GM19238 (cell line): ENCODE results near the gene OTOL1.
"Not testable (repeated sequence)": the region's sequence is repeated elsewhere in the genome, so short reads cannot be mapped to it uniquely, and the experiment has no call there.

Source experiments
- DNase-seq: peaks from one replicate; pipeline ENCODE4 v3.0.0; 2011; ENCODE audit warnings: low spot score; ENCODE audit not compliant: insufficient read length

The OTOL1 gene

DNA sequence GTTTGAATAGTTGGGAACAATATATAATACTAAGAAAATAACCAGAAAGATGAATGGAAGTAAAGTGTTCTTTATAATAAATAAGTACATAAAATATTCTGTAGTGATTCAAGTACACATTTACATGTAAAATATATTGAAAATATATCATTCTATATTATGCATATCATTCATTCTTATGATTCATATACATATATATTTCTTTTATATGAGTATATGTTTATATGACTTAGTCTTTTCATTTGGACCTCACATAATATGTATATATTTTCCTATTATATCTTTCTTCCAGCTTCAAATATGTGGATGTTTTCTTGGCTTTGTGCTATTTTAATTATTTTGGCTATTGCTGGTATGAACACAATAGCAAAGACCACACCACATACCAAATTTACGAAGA, at the start of gene OTOL1:
Gene OTOL1, plus strand, starts transcription at position 301 of the 400 bp plus-strand sequence. Its CDS starts 0 bp downstream, at position 301.
- DNase-seq = no peak

DNA sequence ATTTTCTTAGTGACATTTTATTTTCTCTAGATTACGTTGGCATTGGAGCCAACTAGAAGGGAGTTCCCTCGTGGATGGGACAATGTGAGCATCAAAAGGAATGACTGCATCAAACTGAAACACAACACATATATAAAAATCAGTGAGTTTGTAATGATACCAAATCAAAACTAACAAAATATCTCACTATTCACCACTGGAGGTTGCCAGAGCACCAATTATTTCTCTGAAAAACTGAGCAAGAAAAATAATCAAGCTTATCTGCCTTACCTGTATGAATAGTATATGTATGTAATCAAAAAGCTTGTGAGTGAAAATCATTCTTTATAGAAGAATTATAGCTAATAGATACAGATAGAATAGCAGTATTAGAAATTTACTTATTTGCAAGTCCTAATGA, 46.8 kb upstream of the OTOL1 start:
- no peak for DNase-seq

GRCh38 chr3:161452179-161452578, 44.4 kb upstream of the OTOL1 start:
- no peak for DNase-seq

GRCh38 chr3:161454615-161455014, 42.0 kb upstream of the OTOL1 start:
- DNase-seq = no peak

GRCh38 chr3:161455962-161456361, 40.6 kb upstream of the OTOL1 start:
- no peak for DNase-seq

GRCh38 chr3:161462138-161462537, 34.5 kb upstream of the OTOL1 start:
- DNase-seq = no peak

GRCh38 chr3:161471211-161471610, 25.4 kb upstream of the OTOL1 start:
- no peak for DNase-seq

GRCh38 chr3:161474139-161474538, 22.5 kb upstream of the OTOL1 start:
- no peak for DNase-seq

DNA sequence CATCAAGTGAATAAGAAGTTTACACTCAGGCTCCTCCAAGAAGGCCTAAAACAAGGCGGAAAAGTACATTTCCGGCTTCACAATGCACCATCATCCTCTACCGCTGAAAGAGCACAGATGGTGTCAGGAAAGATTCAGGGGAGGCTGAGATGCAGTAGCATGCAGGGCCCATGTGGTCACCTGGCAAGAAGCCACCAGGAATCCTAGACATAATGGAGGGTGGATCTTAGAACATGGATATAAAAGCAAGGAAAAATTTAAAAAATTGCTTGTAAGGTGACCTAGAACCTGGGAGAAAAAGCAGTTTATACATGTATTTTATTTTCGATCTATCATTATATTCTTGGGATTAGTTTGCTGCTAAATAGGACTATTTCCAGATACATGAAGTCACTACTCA, 21.9 kb upstream of the OTOL1 start:
- no peak for DNase-seq

DNA sequence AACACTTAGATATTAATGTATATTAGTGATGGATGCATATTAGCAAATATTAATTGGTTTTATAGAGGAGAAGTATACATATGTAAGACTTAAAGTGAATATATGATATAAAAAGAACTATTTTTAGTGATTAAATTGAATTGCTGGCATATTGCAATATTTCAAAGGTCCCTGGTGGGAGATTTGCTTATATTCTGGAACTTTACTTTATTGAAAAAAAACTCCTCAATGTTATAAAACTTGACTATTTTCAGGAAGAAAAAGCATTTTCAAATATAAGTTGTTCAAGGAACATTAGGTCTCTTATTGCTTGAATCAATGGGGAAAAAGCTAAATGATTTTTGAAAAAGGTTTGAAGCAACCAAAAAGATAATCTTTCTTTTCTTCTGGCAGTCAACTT, 21.4 kb upstream of the OTOL1 start:
- DNase-seq = no peak

- no peak for DNase-seq
These were observed 20.7 kb upstream of the OTOL1 start for GRCh38 chr3:161475905-161476304.

DNA sequence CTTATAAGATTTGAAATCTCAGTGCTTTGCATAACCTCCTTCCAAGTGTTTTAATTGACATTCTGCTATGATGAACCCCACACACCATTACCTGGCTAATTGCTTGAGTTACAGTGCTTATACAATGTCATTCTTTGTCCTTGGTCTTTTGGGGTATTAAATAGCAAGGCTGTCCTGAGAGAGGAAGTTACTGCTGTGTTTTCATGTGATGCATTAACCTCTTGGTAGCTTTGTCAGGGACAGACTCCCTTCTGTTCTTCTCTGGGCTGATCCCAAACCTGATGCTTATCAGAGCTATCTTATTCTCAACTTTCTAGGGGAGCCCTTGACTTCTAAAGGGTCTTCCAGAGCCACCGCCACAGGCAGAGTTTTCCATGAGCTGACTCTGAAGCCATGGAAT, 12.4 kb upstream of the OTOL1 start:
- no peak for DNase-seq

DNA sequence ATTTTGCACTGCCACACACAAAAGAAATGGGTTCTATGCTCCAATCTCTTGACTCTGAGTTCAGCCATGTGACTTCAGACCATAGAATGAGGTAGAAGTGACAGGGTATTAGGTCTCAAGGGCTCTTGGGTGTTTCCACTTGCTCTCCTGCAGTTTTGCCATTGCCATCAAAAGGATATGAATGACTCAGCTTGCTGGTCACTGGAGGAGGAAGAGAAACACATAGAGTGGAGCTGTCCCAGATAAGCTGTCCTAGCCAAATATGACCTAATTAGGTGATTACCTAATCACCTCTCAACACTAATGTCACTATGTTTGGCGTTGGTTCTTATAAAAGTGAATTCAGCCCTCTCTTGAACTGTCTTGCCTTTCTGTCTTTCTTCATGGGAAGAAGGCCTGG, 8.3 kb upstream of the OTOL1 start:
- not testable (repeated sequence) for DNase-seq

DNA sequence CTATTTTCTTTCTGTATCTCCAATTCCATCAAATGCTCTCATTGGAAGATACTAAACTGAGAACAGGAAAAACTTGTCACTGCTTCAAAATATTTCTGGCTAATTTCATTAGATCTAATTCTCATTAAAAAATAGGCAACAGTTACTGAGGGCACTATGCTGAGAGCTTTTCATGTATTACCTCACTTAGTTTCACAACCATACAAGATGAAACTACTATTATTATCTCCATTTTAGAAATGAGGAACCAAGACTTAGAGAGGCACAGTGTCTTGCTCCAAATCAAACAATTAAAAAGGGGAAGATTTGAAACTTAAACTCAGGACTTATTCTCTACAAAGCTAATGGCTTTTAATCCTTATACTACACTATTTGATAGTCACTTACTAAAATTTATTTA, 7.2 kb upstream of the OTOL1 start:
- no peak for DNase-seq

DNA sequence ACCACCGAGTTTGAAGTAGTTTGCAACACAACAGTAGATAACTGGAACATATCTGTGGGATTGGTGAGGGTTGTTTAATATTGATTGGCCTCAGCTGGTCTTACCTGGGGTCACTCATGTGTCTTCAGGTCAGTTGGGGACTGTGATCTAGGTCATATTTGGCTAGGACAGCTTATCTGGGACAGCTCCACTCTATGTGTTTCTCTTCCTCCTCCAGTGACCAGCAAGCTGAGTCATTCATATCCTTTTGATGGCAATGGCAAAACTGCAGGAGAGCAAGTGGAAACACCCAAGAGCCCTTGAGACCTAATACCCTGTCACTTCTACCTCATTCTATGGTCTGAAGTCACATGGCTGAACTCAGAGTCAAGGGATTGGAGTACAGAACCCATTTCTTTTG, 5.8 kb upstream of the OTOL1 start:
- DNase-seq = not testable (repeated sequence)

GRCh38 chr3:161498259-161498921, 1.8 kb downstream of the OTOL1 start:
- no peak for DNase-seq

- DNase-seq = no peak
These were observed 3.6 kb downstream of the OTOL1 start for GRCh38 chr3:161500068-161500796.

- no peak for DNase-seq
These were observed 6.7 kb downstream of the OTOL1 start for GRCh38 chr3:161503271-161503670.

GRCh38 chr3:161508852-161509477, 12.4 kb downstream of the OTOL1 start:
- peak; percentile 4 for DNase-seq

DNA sequence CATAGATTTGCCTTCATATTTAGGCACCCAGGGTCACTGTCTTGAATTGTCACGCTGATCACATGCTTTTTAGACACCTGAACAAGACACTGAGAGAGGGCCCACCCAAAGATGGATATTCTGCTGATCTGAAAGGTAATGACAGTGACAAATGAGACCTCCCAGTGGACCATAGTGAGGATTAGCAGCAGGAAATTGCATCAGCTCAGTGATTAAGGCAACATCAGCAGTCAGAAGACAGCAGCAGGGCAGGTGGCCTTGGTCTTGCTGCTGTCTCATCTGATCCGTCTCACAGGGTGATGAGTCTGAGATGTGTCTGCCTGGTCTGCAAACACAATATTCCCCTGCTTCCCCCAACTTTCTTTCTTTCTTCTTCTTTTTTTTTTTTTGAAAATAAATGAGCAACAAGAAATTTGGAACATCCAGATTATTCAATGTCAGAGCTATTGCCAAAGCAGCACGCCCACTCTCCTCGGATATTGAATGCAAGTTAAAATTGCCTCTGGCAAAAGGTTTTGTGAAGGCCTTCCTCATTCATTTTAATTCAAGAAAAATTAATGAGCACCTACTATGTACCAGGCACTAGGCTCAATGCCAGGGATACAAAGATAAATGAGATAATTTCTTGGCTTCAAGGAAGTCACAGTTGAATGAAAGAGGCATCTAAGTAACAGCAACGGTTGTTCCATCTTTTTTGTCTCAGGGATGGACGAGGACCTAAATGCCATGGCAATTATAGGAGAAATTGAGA, 14.1 kb downstream of the OTOL1 start:
- DNase-seq = no peak

DNA sequence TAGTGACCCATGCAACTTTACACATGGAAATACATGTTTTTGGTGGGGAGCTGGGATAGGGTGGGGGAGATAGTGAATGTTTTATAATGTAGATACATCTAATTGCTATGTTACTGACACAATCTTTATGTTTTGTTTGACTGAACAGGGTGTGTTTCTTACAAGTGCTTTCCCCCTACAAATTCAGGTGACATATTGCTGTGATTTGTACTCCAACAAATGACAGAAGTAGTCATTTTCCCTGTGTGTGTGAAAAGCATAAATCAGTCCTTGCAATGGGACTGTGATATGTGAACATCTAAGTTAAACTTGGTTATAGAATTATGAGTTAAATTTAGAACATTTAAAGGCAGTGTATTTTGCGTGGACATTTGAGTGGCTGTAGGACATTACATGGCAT, 27.3 kb downstream of the OTOL1 start:
- no peak for DNase-seq

GRCh38 chr3:161531930-161532329, 35.3 kb downstream of the OTOL1 start:
- DNase-seq = no peak
